ENCODE results near the gene GBE1.

- TF ChIP-seq USF1 (IDR thresholded peaks at IDR 0.05) (no peak), EP300 (IDR thresholded peaks at IDR 0.05; ENCODE audit: borderline replicate concordance) (no peak)
- TF ChIP-seq, protein P1, sequence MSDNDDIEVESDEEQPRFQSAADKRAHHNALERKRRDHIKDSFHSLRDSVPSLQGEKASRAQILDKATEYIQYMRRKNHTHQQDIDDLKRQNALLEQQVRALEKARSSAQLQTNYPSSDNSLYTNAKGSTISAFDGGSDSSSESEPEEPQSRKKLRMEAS (IDR thresholded peaks at IDR 0.05) = no peak
These were observed 94.8 kb downstream of the GBE1 start for GRCh38 chr3:81666502-81667121.

Measured in Ishikawa (cell line).